Putamen (tissue), 1 donor: Measurements from ENCODE around the gene MPND.

ENCODE experiments used
- DNase-seq: peaks from one replicate; pipeline ENCODE4 v3.0.0-alpha.2; 2016; ENCODE audit warnings: low spot score

MPND gene

DNA sequence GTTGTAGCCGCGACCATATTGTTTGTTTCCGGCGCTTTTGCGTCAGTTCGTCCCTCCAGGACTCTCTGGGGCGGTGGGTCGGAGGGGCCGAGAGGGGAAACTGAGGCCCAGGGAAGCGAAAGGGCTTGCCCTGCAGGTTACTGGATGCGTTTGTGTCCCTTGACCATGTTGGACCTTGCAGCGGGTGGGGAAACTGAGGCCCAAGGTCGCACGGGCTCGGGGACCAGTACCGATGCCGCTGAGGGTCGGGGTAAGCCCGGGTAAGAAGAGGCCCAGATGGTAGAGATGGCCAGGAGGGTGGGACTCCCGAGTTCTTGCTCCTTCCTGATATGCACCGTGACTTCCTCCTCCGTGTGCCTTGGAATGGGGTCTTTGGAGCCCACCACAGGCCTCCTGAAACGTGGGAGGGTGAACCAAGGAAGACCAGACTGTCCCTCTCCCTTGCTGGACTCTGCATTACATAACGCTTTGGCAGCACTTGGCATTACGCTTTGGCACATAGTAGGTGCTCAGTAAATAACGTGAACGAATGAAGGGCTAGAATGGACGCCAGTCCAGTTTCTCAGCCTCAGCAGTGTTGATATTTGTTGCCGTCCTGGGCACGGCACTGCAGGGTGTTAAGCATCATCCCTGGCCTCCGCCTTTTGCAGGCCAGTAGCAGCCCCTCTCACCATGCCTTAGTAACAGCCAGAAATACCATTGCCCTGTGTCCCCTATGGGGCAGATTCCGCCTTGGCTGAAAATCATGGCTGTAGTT, 59.8 kb downstream of the MPND start:
- no peak for DNase-seq

DNA sequence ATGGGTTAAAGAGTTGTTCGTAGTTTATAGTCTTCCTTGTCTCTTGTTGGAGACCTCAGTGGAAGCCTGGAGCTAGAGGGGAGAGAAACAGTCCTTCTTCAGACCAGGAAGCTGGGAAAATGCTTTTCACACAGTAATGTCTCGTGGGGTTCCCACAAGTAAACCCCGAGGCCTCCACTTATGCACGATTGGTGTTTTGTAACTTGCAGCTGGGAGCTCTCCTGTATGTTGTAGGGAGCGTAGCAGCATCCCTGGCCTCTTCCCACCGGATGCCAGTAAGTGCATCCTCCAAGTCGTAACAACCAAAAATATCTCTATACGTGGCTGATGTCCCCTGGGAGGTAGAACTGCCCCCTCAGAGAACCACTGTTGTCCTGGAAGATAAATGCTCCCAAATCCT, 62.6 kb downstream of the MPND start:
- no peak for DNase-seq

DNA sequence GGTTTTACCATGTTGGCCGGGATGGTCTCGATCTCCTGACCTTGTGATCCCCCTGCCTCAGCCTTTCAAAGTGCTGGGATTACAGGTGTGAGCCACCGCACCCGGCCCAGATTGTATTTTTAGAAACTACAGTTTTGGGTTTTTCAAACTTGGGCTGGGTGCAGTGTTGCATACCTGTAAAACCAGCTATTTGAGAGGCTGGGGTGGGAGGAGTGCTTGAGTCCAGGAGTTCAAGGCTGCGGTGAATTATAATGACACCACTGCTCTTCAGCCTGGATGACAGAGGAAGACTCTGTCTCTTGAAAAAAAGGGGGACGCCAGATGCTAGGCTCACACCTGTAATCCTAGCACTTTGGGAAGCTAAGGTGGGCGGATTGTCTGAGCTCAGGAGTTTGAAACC, 63.3 kb downstream of the MPND start:
- no peak for DNase-seq

DNA sequence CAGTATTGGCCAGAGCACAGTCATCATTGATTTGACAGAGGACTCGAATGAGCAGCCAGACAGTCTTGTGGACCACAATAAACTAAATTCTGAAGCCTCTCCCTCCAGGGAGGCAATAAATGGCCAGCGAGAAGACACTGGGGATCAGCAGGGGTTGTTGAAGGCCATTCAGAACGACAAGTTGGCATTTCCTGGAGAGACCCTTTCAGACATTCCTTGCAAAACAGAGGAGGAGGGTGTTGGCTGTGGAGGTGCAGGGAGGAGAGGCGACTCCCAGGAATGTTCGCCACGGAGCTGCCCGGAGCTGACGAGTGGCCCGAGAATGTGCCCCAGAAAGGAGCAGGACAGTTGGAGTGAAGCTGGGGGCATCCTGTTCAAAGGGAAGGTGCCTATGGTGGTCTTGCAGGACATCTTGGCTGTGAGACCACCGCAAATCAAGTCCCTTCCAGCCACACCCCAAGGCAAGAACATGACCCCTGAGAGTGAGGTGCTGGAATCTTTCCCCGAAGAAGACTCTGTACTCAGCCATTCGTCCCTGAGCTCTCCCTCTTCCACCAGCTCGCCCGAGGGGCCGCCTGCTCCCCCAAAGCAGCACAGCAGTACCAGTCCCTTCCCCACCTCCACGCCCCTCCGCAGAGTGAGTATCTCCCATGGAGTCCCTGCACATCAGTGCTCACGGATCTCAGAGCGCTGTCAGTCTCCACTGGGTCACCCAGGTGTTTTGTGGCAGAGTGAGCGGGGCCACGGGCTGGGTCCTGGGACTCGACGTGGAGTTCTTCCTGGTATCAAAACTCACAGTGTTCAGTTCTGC, 66.0 kb downstream of the MPND start:
- DNase-seq: no peak
